Left kidney (tissue), 2 donors: Measurements from ENCODE around the gene PCDH20. TPM values are rescaled to one million over a fixed set of nuclear protein-coding genes. Genes with fewer than 3 reads are reported as not detected.

Source experiments
- DNase-seq: peaks from one replicate; pipeline ENCODE4 v3.0.0-alpha.2; 2013
- polyA plus RNA-seq: library from polyadenylated mRNA; unstranded; fragments of 120-200 nt; gene quantifications from one replicate; pipeline ENCODE4 v1.2.1, GENCODE V29; 2013; ENCODE audit not compliant: insufficient read length

PCDH20 gene
- polyA plus RNA-seq, 1 donor = 6.4 TPM

- DNase-seq = no peak
These were observed 53.1 kb downstream of the PCDH20 start for GRCh38 chr13:61362522-61362921.
